Astrocyte (in vitro differentiated cells and primary cell): Measurements from ENCODE around the gene NKD1.

ENCODE experiments used
- CTCF ChIP-seq: IDR thresholded peaks from 2 replicates; pipeline ENCODE4 v1.5.1; 2011; ENCODE audit warnings: low read depth, mild to moderate bottlenecking, inconsistent platforms, low read length, moderate library complexity; ENCODE audit not compliant: insufficient read depth
- EZH2 ChIP-seq: IDR thresholded peaks from 2 replicates; pipeline ENCODE4 v1.6.1; 2012; ENCODE audit warnings: mild to moderate bottlenecking, low read length, inconsistent platforms; ENCODE audit not compliant: insufficient read depth

- TF ChIP-seq CTCF (no peak), EZH2 (no peak)
Observed at GRCh38 chr16:50559804-50560514, 11.8 kb downstream of the NKD1 start.
